ENCODE results near the gene SPRING1. TPM values are rescaled to one million over a fixed set of nuclear protein-coding genes. Genes with fewer than 3 reads are reported as not detected.

The SPRING1 gene
- total RNA-seq: 30.5 and 33.8 TPM in 2 replicates

GRCh38 chr12:116737774-116738657 lies at the start of gene SPRING1, which contains the start of gene RNFT2:
Gene SPRING1 (minus strand): TSS chr12:116738069. CDS start chr12:116737900, 169 bp downstream.
Gene RNFT2 (plus strand): TSS chr12:116738315. CDS start chr12:116740498, 2,183 bp downstream.

Small RNA genes within 50 kb of the gene (small RNA-seq; reads per million reads assigned to genes)
- not detected for gene RNU6-558P

Other genes starting within 250 kb of the SPRING1 start
- 0.36 and 0.49 TPM in 2 replicates for gene MAP1LC3B2, start 178.7 kb downstream of the SPRING1 start, total RNA-seq
- gene RNFT2, start 246 bp upstream of the SPRING1 start, total RNA-seq: 0.97 TPM in 2 replicates
- not detected in 2 replicates for gene HRK, start 143.4 kb upstream of the SPRING1 start, total RNA-seq
- gene FBXW8, start 172.9 kb upstream of the SPRING1 start, total RNA-seq: 36.4 and 43.2 TPM in 2 replicates

All from hair follicle dermal papilla cell (primary cell).